PC-9 (cell line): Measurements from ENCODE around the gene PTGR3. TPM values are rescaled to one million over a fixed set of nuclear protein-coding genes. Genes with fewer than 3 reads are reported as not detected.

Experiments used
- BruUV-seq: library from RNA; stranded (reverse); fragments of 400-500 nt; replicated peaks from 2 replicates; lab custom pipeline; 2021; lab: Mats Ljungman, UMichigan
- CTCF ChIA-PET: fragments of 300-600 bp; sonication (Branson Sonifier 250); formaldehyde crosslinking; loops from one replicate; lab custom pipeline; 2022; ENCODE audit warnings: antibody characterized with exemption; lab: Charles Lee
- POLR2A ChIA-PET: fragments of 300-600 bp; sonication (Branson Sonifier 250); formaldehyde crosslinking; loops from one replicate; lab custom pipeline; 2022; ENCODE audit warnings: antibody characterized with exemption; ENCODE audit not compliant: unreplicated experiment; lab: Charles Lee
- DNase-seq, 2 experiments: peaks; one replicate each; pipeline versions ENCODE4 v3.0.0 to v3.0.0-alpha.2; 2015 to 2022; ENCODE audit warnings: mixed read lengths in 1 of 2
- H2AFZ ChIP-seq: fragments of 200-600 bp; sonication (generic); 2 replicates; pipeline ENCODE4 v1.8.1; 2017; ENCODE audit warnings: antibody characterized with exemption
- H3F3A ChIP-seq: fragments of 200-600 bp; sonication (generic); 2 replicates; pipeline ENCODE4 v1.8.1; 2017; ENCODE audit warnings: antibody characterized with exemption, mild to moderate bottlenecking, low read depth; ENCODE audit not compliant: insufficient read depth
- H3K27ac ChIP-seq: fragments of 200-600 bp; sonication (generic); 2 replicates; pipeline ENCODE4 v1.6.1; 2016; ENCODE audit warnings: mixed run types
- H3K27me3 ChIP-seq: fragments of 200-600 bp; sonication (generic); 2 replicates; pipeline ENCODE4 v1.6.1; 2016; ENCODE audit warnings: low read depth, mixed run types; ENCODE audit not compliant: insufficient read depth
- H3K36me3 ChIP-seq: fragments of 200-600 bp; sonication (generic); 2 replicates; pipeline ENCODE4 v1.6.1; 2016; ENCODE audit warnings: low read depth, mixed run types
- H3K4me1 ChIP-seq: fragments of 200-600 bp; sonication (generic); replicated peaks from 2 replicates; pipeline ENCODE4 v1.6.1; 2016; ENCODE audit warnings: mixed run types; ENCODE audit not compliant: insufficient read depth
- H3K4me2 ChIP-seq: fragments of 200-600 bp; sonication (generic); 2 replicates; pipeline ENCODE4 v1.6.1; 2017; ENCODE audit warnings: mixed run types
- H3K4me3 ChIP-seq: fragments of 200-600 bp; sonication (generic); 2 replicates; pipeline ENCODE4 v1.6.1; 2016; ENCODE audit warnings: mixed run types
- H3K79me2 ChIP-seq: fragments of 200-600 bp; sonication (generic); 2 replicates; pipeline ENCODE4 v1.6.1; 2017; ENCODE audit warnings: low read depth, mixed run types
- H3K9me2 ChIP-seq: fragments of 200-600 bp; sonication (generic); 2 replicates; pipeline ENCODE4 v1.8.1; 2017; ENCODE audit warnings: mild to moderate bottlenecking; ENCODE audit not compliant: insufficient read depth
- H3K9me3 ChIP-seq: fragments of 200-600 bp; sonication (generic); 2 replicates; pipeline ENCODE4 v1.8.1; 2016; ENCODE audit warnings: low read depth; ENCODE audit not compliant: insufficient read depth
- H4K20me1 ChIP-seq: fragments of 200-600 bp; sonication (generic); 2 replicates; pipeline ENCODE4 v1.8.1; 2017; ENCODE audit not compliant: insufficient read depth
- CTCF ChIP-seq: fragments of 200-600 bp; sonication (generic); conservative IDR thresholded peaks from 2 replicates; pipeline ENCODE4 v1.6.1; 2017; ENCODE audit warnings: mixed run types, antibody characterized with exemption, mild to moderate bottlenecking, moderate library complexity
- EZH2 ChIP-seq: fragments of 200-600 bp; sonication (generic); IDR thresholded peaks from 2 replicates; pipeline ENCODE4 v1.8.0; 2017; ENCODE audit warnings: antibody characterized with exemption, low read depth
- intact Hi-C: fragments of 100-400 bp; cut with micrococcal nuclease; formaldehyde crosslinking; loops from one replicate; pipeline ENCODE4 v1.10.0; 2022; ENCODE audit not compliant: unreplicated experiment
- total RNA-seq: library from RNA; stranded (reverse); gene quantifications from 2 replicates; pipeline ENCODE4 v1.2.3, GENCODE V29; 2021

The PTGR3 gene
- total RNA-seq, 1 experiment from 2014 or later = 38.4 TPM

- TF ChIP-seq EZH2 (no peak), CTCF (no peak)
- H3K4me3 ChIP-seq = no peak overlapping the region
- H4K20me1 ChIP-seq = no peaks in the 10 kb centered on the region
- no TSS peak for BruUV-seq
- ChIA-PET CTCF (no interaction called here), POLR2A (no interaction called here)
- no peaks in the 10 kb centered on the region for H3K27me3 ChIP-seq
- no peaks in the 10 kb centered on the region for H3K9me2 ChIP-seq
- H3K4me2 ChIP-seq = no peak overlapping the region
- H3K9me3 ChIP-seq = no peaks in the 10 kb centered on the region
- DNase-seq = no peak
- no peak overlapping the region for H2AFZ ChIP-seq
- intact Hi-C loops = no loop called here
- H3K4me1 ChIP-seq = peaks cover 28% of the 10 kb centered on the region
- no peak overlapping the region for H3K27ac ChIP-seq
- no peaks in the 10 kb centered on the region for H3K36me3 ChIP-seq
- H3K79me2 ChIP-seq = no peaks in the 10 kb centered on the region
- H3F3A ChIP-seq = peaks cover 27% of the 10 kb centered on the region
Measured at GRCh38 chr18:75214332-75214690, 5.4 kb upstream of the PTGR3 start.

- no peak for DNase-seq
- H3K27me3 ChIP-seq = no peaks in the 10 kb centered on the region
- TF ChIP-seq EZH2 = no peak
- TF ChIP-seq CTCF = no peak
- no TSS peak for BruUV-seq
- intact Hi-C loops = no loop called here
- H3K4me1 ChIP-seq = peaks cover 28% of the 10 kb centered on the region
- H3K36me3 ChIP-seq = no peaks in the 10 kb centered on the region
- H3K9me2 ChIP-seq = no peaks in the 10 kb centered on the region
- H3F3A ChIP-seq = peaks cover 27% of the 10 kb centered on the region
- no peak overlapping the region for H2AFZ ChIP-seq
- no peaks in the 10 kb centered on the region for H3K9me3 ChIP-seq
- H3K27ac ChIP-seq = no peak overlapping the region
- H4K20me1 ChIP-seq = no peaks in the 10 kb centered on the region
- CTCF ChIA-PET = no interaction called here
- H3K4me2 ChIP-seq = 0 out of 2 replicates have a peak overlapping the region, but pooled peaks have one; percentile 81
- H3K4me3 ChIP-seq = no peak overlapping the region
- POLR2A ChIA-PET = no interaction called here
- no peaks in the 10 kb centered on the region for H3K79me2 ChIP-seq
Measured at GRCh38 chr18:75213611-75214331, 4.8 kb upstream of the PTGR3 start.

GRCh38 chr18:75212751-75213090 lies 3.8 kb upstream of the PTGR3 start:
- Histone ChIP-seq H3K4me3 (peak overlapping the region; percentile 73; the same call in 1 of the 2 replicates), H3K4me1 (peaks cover 28% of the 10 kb centered on the region), H3K27ac (no peak overlapping the region), H3K27me3 (no peaks in the 10 kb centered on the region), H3K9me2 (no peaks in the 10 kb centered on the region), H3K36me3 (no peaks in the 10 kb centered on the region), H3K9me3 (no peaks in the 10 kb centered on the region), H4K20me1 (no peaks in the 10 kb centered on the region), H2AFZ (peak overlapping the region; percentile 79; the same call in 1 of the 2 replicates), H3K4me2 (peak overlapping the region; percentile 81), H3K79me2 (peaks cover 7% of the 10 kb centered on the region), H3F3A (peaks cover 27% of the 10 kb centered on the region)
- intact Hi-C loops = no loop called here
- TF ChIP-seq EZH2 = no peak
- TF ChIP-seq CTCF = no peak
- no TSS peak for BruUV-seq
- CTCF ChIA-PET = no interaction called here
- POLR2A ChIA-PET = no interaction called here
- no peak for DNase-seq
